Mesenchymal stem cell (in vitro differentiated cells and primary cell): ENCODE results near the gene SPHKAP.

Experiments
- DNase-seq: peaks from one replicate; pipeline ENCODE4 v3.0.0-alpha.2; 2013
- H2AFZ ChIP-seq: one replicate; pipeline ENCODE4 v1.6.1; 2013; ENCODE audit warnings: low read depth, mild to moderate bottlenecking, control low read depth, inconsistent platforms, low read length, moderate library complexity
- H2AK5ac ChIP-seq: 2 replicates; pipeline ENCODE4 v1.6.1; 2013; ENCODE audit warnings: low read length, moderate library complexity, mild to moderate bottlenecking, inconsistent platforms; ENCODE audit not compliant: severe bottlenecking
- H2BK120ac ChIP-seq: one replicate; pipeline ENCODE4 v1.6.1; 2013; ENCODE audit warnings: low read depth, mild to moderate bottlenecking, inconsistent platforms, low read length, moderate library complexity
- H2BK12ac ChIP-seq, 2 experiments: one replicate each; pipeline ENCODE4 v1.6.1; 2013; ENCODE audit warnings: inconsistent platforms in 2 of 2, low read length in 2 of 2, mild to moderate bottlenecking in 2 of 2, moderate library complexity in 2 of 2, control low read depth in 1 of 2
- H2BK15ac ChIP-seq: one replicate; pipeline ENCODE4 v1.6.1; 2013; ENCODE audit warnings: mild to moderate bottlenecking, low read depth, inconsistent platforms; ENCODE audit not compliant: poor library complexity, severe bottlenecking
- H2BK5ac ChIP-seq: 2 replicates; pipeline ENCODE4 v1.6.1; 2013; ENCODE audit warnings: low read depth, mild to moderate bottlenecking, low read length, control low read depth, inconsistent platforms; ENCODE audit not compliant: poor library complexity, severe bottlenecking
- H3K14ac ChIP-seq, 2 experiments: one replicate each; pipeline ENCODE4 v1.6.1; 2013; ENCODE audit warnings: inconsistent platforms in 2 of 2, low read length in 2 of 2, control low read depth in 1 of 2, mild to moderate bottlenecking in 1 of 2, moderate library complexity in 1 of 2
- H3K18ac ChIP-seq, 2 experiments: one replicate each; pipeline ENCODE4 v1.6.1; 2013; ENCODE audit warnings: inconsistent platforms in 2 of 2, low read length in 2 of 2, control low read depth in 1 of 2, low read depth in 1 of 2, mild to moderate bottlenecking in 1 of 2
- H3K23ac ChIP-seq, 2 experiments: one replicate each; pipeline ENCODE4 v1.6.1; 2013; ENCODE audit warnings: inconsistent platforms in 2 of 2, low read length in 2 of 2, mild to moderate bottlenecking in 2 of 2, moderate library complexity in 2 of 2, control low read depth in 1 of 2
- H3K27ac ChIP-seq: 2 replicates; pipeline ENCODE4 v1.5.1; 2013; ENCODE audit warnings: mild to moderate bottlenecking, moderate library complexity, low read length, control low read depth, inconsistent platforms; ENCODE audit not compliant: poor library complexity, severe bottlenecking
- H3K27me3 ChIP-seq, 2 experiments: 2 replicates each; pipeline versions ENCODE4 v1.6.1 to v1.7.0; 2013; ENCODE audit warnings: low read length in 2 of 2, mild to moderate bottlenecking in 2 of 2, moderate library complexity in 2 of 2, control low read depth in 1 of 2, inconsistent platforms in 1 of 2; ENCODE audit not compliant: control insufficient read depth in 1 of 2, insufficient read depth in 1 of 2
- H3K36me3 ChIP-seq, 2 experiments: 2 replicates each; pipeline versions ENCODE4 v1.6.1 to v1.7.0; 2013; ENCODE audit warnings: low read length in 2 of 2, control low read depth in 1 of 2, inconsistent platforms in 1 of 2, low read depth in 1 of 2, mild to moderate bottlenecking in 1 of 2; ENCODE audit not compliant: insufficient read depth in 2 of 2, control insufficient read depth in 1 of 2
- H3K4ac ChIP-seq, 2 experiments: one replicate each; pipeline ENCODE4 v1.6.1; 2013; ENCODE audit warnings: inconsistent platforms in 2 of 2, low read length in 2 of 2, mild to moderate bottlenecking in 2 of 2, moderate library complexity in 2 of 2, control low read depth in 1 of 2, low read depth in 1 of 2
- H3K4me1 ChIP-seq: 2 replicates; pipeline ENCODE4 v1.6.1; 2013; ENCODE audit warnings: low read depth, low read length, control low read depth; ENCODE audit not compliant: control insufficient read depth, insufficient read depth
- H3K4me2 ChIP-seq: 2 replicates; pipeline ENCODE4 v1.6.1; 2013; ENCODE audit warnings: low read length, mild to moderate bottlenecking, inconsistent platforms; ENCODE audit not compliant: poor library complexity, severe bottlenecking
- H3K4me3 ChIP-seq, 2 experiments: 2 replicates each; pipeline versions ENCODE4 v1.5.1 to v1.7.0; 2013; ENCODE audit warnings: low read length in 2 of 2, mild to moderate bottlenecking in 2 of 2, control low read depth in 1 of 2, low read depth in 1 of 2; ENCODE audit not compliant: insufficient read depth in 1 of 2
- H3K79me1 ChIP-seq: replicated peaks from 2 replicates; pipeline ENCODE4 v1.6.1; 2013; ENCODE audit warnings: mild to moderate bottlenecking, control low read depth, low read length, inconsistent platforms; ENCODE audit not compliant: poor library complexity, severe bottlenecking
- H3K9ac ChIP-seq: 2 replicates; pipeline ENCODE4 v1.7.0; 2013; ENCODE audit warnings: mild to moderate bottlenecking, low read length, moderate library complexity
- H3K9me3 ChIP-seq: 2 replicates; pipeline ENCODE4 v1.7.0; 2013; ENCODE audit warnings: mild to moderate bottlenecking, low read length; ENCODE audit not compliant: control insufficient read depth
- H4K8ac ChIP-seq: one replicate; pipeline ENCODE4 v1.6.1; 2013; ENCODE audit warnings: inconsistent platforms, mild to moderate bottlenecking, low read length, moderate library complexity
- H4K91ac ChIP-seq: one replicate; pipeline ENCODE4 v1.6.1; 2013; ENCODE audit warnings: mild to moderate bottlenecking, low read length, inconsistent platforms
- WGBS: methylation state at CpG from one replicate; pipeline ENCODE4 v1.1.7; 2013; ENCODE audit warnings: mixed read lengths; 5-methylcytosine and 5-hydroxymethylcytosine counted together

The SPHKAP gene

DNA sequence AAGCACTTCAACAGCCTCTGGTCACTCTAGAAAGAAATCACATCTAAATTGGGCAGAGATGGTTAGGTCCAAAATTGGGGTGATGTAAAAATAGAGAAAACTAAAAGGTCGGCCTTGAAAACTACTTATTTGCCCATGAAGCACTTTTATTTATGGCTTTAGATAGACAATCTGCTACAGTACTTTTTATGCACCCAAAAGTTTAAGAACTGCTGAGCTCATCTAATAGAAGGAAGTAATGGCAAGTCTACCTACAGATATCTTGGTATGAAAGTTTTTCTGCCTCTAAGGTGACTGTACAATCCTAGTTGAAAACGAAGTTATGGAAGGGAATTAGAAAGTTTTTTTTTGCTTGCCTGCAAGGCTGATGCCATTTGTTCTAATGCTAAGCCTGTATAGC, 46.2 kb downstream of the SPHKAP start:
- H4K8ac ChIP-seq = no peak overlapping the region
- no peak for DNase-seq
- H3K9ac ChIP-seq = no peak overlapping the region
- H3K4me2 ChIP-seq = no peak overlapping the region
- no peaks in the 10 kb centered on the region for H3K9me3 ChIP-seq
- H3K4me1 ChIP-seq = no peaks in the 10 kb centered on the region
- WGBS = no CpG with 5 or more reads among the region's 2 CpGs
- no peak overlapping the region for H2AFZ ChIP-seq
- no peaks in the 10 kb centered on the region for H3K79me1 ChIP-seq
- no peaks in the 10 kb centered on the region for H3K27me3 ChIP-seq
- no peak overlapping the region for H2BK120ac ChIP-seq
- H3K36me3 ChIP-seq = no peaks in the 10 kb centered on the region
- no peak overlapping the region for H2BK15ac ChIP-seq
- no peak overlapping the region for H4K91ac ChIP-seq
- H2AK5ac ChIP-seq = no peak overlapping the region
- H3K27ac ChIP-seq = no peak overlapping the region
- no peak overlapping the region for H3K18ac ChIP-seq
- H3K23ac ChIP-seq = no peak overlapping the region
- H2BK5ac ChIP-seq = no peak overlapping the region
- H3K14ac ChIP-seq = no peak overlapping the region
- H3K4ac ChIP-seq = no peak overlapping the region
- H3K4me3 ChIP-seq = no peak overlapping the region
- no peak overlapping the region for H2BK12ac ChIP-seq

DNA sequence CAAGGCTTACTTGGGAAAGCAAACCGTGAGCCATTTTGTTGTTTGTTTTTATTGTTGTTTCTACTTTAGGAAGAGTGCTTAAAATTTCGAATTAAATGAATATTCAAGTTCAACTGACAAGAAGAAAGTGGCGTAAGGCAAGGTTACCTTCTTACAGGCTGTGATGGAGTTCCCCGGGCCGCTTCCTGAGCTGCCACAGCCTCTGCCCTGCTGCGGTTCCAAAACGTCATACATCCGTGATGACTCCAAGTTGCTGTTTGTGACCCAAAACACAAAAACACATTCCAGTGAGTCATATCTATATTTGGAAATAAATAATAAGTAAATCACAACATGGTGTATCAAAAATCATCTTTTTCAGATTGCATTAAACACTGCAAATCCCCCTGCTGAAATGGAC, 49.7 kb downstream of the SPHKAP start:
- no peak overlapping the region for H4K8ac ChIP-seq
- no peak overlapping the region for H2BK12ac ChIP-seq
- no peak overlapping the region for H3K4me2 ChIP-seq
- no peak overlapping the region for H3K27ac ChIP-seq
- no peak overlapping the region for H2AFZ ChIP-seq
- H2BK5ac ChIP-seq = no peak overlapping the region
- no peak overlapping the region for H3K9ac ChIP-seq
- WGBS = 72% methylated on average over 5 of the region's 8 CpGs
- no peak overlapping the region for H3K18ac ChIP-seq
- no peak overlapping the region for H2BK120ac ChIP-seq
- H3K14ac ChIP-seq = no peak overlapping the region
- H3K79me1 ChIP-seq = no peaks in the 10 kb centered on the region
- no peak overlapping the region for H3K4me3 ChIP-seq
- H2BK15ac ChIP-seq = no peak overlapping the region
- no peaks in the 10 kb centered on the region for H3K36me3 ChIP-seq
- no peaks in the 10 kb centered on the region for H3K27me3 ChIP-seq
- DNase-seq = no peak
- H3K4me1 ChIP-seq = no peaks in the 10 kb centered on the region
- H3K9me3 ChIP-seq = no peaks in the 10 kb centered on the region
- no peak overlapping the region for H2AK5ac ChIP-seq
- H3K23ac ChIP-seq = no peak overlapping the region
- H3K4ac ChIP-seq = no peak overlapping the region
- H4K91ac ChIP-seq = no peak overlapping the region

DNA sequence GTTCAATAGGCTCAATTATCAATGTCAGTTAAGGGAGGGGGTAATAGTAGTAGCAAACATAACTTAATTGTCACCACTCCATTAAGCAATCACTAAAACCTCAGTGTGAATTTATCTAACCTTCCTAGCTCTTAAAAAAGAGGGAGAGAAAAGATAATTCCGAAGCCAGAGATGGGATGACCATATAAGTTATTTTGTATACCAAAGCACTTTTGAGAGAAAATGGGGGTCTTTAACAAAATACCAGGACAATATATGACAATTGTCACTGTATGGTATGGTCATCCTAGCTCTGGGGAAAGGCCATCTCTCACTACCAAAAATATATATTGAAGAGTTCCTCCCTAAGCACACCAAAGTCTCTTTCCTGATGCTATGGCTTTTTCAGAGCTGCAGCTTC, 55.1 kb downstream of the SPHKAP start:
- H3K4me1 ChIP-seq = no peaks in the 10 kb centered on the region
- H3K27ac ChIP-seq = no peak overlapping the region
- no peak overlapping the region for H3K4me2 ChIP-seq
- no CpG with 5 or more reads among the region's 1 CpG for whole genome bisulfite sequencing
- H3K79me1 ChIP-seq = no peaks in the 10 kb centered on the region
- no peak overlapping the region for H3K18ac ChIP-seq
- H2AFZ ChIP-seq = no peak overlapping the region
- H2BK12ac ChIP-seq = no peak overlapping the region
- no peak overlapping the region for H2BK120ac ChIP-seq
- H3K27me3 ChIP-seq = no peaks in the 10 kb centered on the region
- no peak for DNase-seq
- no peak overlapping the region for H4K91ac ChIP-seq
- no peaks in the 10 kb centered on the region for H3K9me3 ChIP-seq
- H2BK15ac ChIP-seq = no peak overlapping the region
- no peak overlapping the region for H3K9ac ChIP-seq
- H3K4me3 ChIP-seq = no peak overlapping the region
- no peak overlapping the region for H3K14ac ChIP-seq
- no peak overlapping the region for H4K8ac ChIP-seq
- H2AK5ac ChIP-seq = no peak overlapping the region
- H3K36me3 ChIP-seq = no peaks in the 10 kb centered on the region
- H3K23ac ChIP-seq = no peak overlapping the region
- H3K4ac ChIP-seq = no peak overlapping the region
- no peak overlapping the region for H2BK5ac ChIP-seq

DNA sequence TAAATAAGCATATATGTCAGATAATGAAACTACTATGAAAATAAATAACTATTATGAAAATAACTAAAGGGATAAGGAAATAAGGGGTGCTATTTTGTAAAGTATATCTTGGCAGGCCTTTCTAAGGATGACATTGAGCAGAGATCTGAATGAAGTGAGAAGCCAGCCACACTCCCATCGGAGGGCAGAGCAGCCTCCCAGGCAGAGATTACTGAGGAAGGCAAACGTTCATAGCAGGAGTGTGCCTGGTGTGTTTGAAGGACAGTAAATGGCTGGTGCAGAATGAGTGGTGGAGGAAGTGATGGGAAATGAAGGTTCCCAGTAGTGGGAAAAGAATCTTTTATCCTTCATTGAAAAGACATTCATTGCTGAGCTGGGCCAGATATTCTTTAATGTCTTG, 62.5 kb downstream of the SPHKAP start:
- no peak overlapping the region for H2AFZ ChIP-seq

More for the DNA sequence above, 62.5 kb downstream of the SPHKAP start:
- H2BK120ac ChIP-seq = no peak overlapping the region
- H2BK12ac ChIP-seq = no peak overlapping the region
- no peak overlapping the region for H3K14ac ChIP-seq
- no peaks in the 10 kb centered on the region for H3K36me3 ChIP-seq
- H3K4ac ChIP-seq = no peak overlapping the region
- no peak overlapping the region for H3K23ac ChIP-seq
- no peak overlapping the region for H3K4me3 ChIP-seq
- WGBS = 4% methylated on average over 2 of the region's 2 CpGs
- H3K79me1 ChIP-seq = no peaks in the 10 kb centered on the region
- no peak for DNase-seq
- H3K9me3 ChIP-seq = no peaks in the 10 kb centered on the region
- H4K8ac ChIP-seq = no peak overlapping the region
- no peak overlapping the region for H4K91ac ChIP-seq
- no peak overlapping the region for H2BK5ac ChIP-seq
- no peak overlapping the region for H3K9ac ChIP-seq
- H3K18ac ChIP-seq = no peak overlapping the region
- H3K27me3 ChIP-seq = no peaks in the 10 kb centered on the region
- H3K4me2 ChIP-seq = no peak overlapping the region
- H2AK5ac ChIP-seq = no peak overlapping the region
- H3K4me1 ChIP-seq = no peaks in the 10 kb centered on the region
- H2BK15ac ChIP-seq = no peak overlapping the region
- no peak overlapping the region for H3K27ac ChIP-seq
